ENCODE results near the gene PXT1. TPM values are rescaled to one million over a fixed set of nuclear protein-coding genes. Genes with fewer than 3 reads are reported as not detected.

PXT1 gene
- total and polyA plus RNA-seq, 9 of the 15 experiments (the other 6 are each of a cell fraction or from before 2014, with no cell fraction given), result 0.09 to 0.11 (median 0.10) TPM; not detected in 5

DNA sequence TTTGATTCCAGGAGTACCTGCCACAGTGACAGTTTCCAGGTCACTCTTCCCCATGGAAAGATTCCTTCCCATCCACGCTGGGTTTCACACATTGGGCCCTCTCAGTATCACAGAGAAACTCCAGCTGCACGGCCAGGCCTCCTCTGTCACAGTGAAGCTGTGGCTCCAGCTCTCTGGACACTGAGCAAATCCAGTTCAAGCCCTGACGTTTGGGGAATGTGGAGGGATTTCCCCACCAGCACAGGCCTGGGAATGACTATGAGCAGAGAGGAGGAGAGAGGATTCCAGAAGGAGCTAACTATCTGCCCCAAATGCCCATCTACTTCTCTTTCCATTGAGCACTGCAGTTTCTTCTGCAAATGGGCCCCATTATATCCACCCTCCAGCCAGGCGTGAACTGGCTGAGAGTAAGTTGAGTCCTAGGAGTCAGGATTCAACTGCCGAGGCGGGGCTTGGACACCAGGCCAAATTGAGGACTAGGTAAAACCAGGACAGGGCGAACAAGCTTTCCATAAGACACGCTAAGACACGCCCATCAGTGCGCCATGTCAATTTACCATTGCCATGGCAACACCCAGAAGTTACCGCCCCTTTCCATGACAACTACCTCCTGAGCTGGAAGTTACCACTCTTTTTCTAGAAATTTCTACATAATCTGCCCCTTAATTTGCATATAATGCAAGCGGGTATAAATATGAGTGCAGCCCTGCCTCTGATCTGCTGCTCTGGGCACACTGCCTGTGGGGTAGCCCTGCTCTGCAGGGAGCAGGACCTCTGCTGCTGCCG lies 96.8 kb downstream of the PXT1 start (continued):
- TF ChIP-seq ZNF395 (CRISPR knock-in tag; IDR thresholded peaks at IDR 0.05) (no peak), ZBTB33 (CRISPR knock-in tag; IDR thresholded peaks at IDR 0.05) (peak; percentile 91), AFF1 (IDR thresholded peaks at IDR 0.05; ENCODE audit: low read depth in 1 of 2, partially characterized antibody in 2 of 2) (no peak)
